ENCODE data around the gene EMID1. TPM values are rescaled to one million over a fixed set of nuclear protein-coding genes. Genes with fewer than 3 reads are reported as not detected.

The EMID1 gene
- total RNA-seq, 1 experiment from 2014 or later, result 1.1 TPM

- peaks cover 27% of the 10 kb centered on the region for H3K79me2 ChIP-seq (ENCODE audit: low read depth)
- no peak overlapping the region for H3K4me3 ChIP-seq
Measured at GRCh38 chr22:29290061-29290460, 84.4 kb downstream of the EMID1 start.

GRCh38 chr22:29291215-29291614, 85.5 kb downstream of the EMID1 start:
- Histone ChIP-seq H3K27me3 (ENCODE audit: insufficient read depth, low read depth) (no peaks in the 10 kb centered on the region), H4K20me1 (ENCODE audit: insufficient read depth) (peaks cover 84% of the 10 kb centered on the region), H3K9me3 (ENCODE audit: insufficient read depth, low read depth) (no peaks in the 10 kb centered on the region), H3F3A (ENCODE audit: insufficient read depth, low read depth) (peaks cover 79% of the 10 kb centered on the region), H3K4me1 (replicated peaks; ENCODE audit: insufficient read depth) (no peaks in the 10 kb centered on the region), H2AFZ (no peak overlapping the region), H3K4me3 (no peak overlapping the region), H3K79me2 (ENCODE audit: low read depth) (peaks cover 23% of the 10 kb centered on the region), H3K27ac (no peak overlapping the region), H3K4me2 (no peak overlapping the region), H3K9me2 (ENCODE audit: insufficient read depth) (no peaks in the 10 kb centered on the region), H3K36me3 (ENCODE audit: low read depth) (peaks cover 84% of the 10 kb centered on the region)
- TF ChIP-seq CTCF (conservative IDR thresholded peaks at IDR 0.05) (no peak), EZH2 (IDR thresholded peaks at IDR 0.05; ENCODE audit: low read depth) (no peak)
- ChIA-PET CTCF (no interaction called here), POLR2A (ENCODE audit: unreplicated experiment) (no interaction called here)
- no peak for DNase-seq
- BruUV-seq (replicated peaks), result no TSS peak
- intact Hi-C loops (cut with micrococcal nuclease; ENCODE audit: unreplicated experiment), result no loop called here

More at GRCh38 chr22:29290061-29290460, 84.4 kb downstream of the EMID1 start:
- ChIA-PET CTCF (no interaction called here), POLR2A (ENCODE audit: unreplicated experiment) (no interaction called here)
- TF ChIP-seq EZH2 (IDR thresholded peaks at IDR 0.05; ENCODE audit: low read depth) (no peak), CTCF (conservative IDR thresholded peaks at IDR 0.05) (no peak)
- H3K9me2 ChIP-seq (ENCODE audit: insufficient read depth), result no peaks in the 10 kb centered on the region
- H3K27ac ChIP-seq, result no peak overlapping the region
- no peaks in the 10 kb centered on the region for H3K27me3 ChIP-seq (ENCODE audit: insufficient read depth, low read depth)
- H3K36me3 ChIP-seq (ENCODE audit: low read depth), result peaks cover 82% of the 10 kb centered on the region
- no TSS peak for BruUV-seq (replicated peaks)
- H3K4me2 ChIP-seq, result no peak overlapping the region
- DNase-seq, result no peak
- no peak overlapping the region for H2AFZ ChIP-seq
- peaks cover 84% of the 10 kb centered on the region for H4K20me1 ChIP-seq (ENCODE audit: insufficient read depth)
- intact Hi-C loops (cut with micrococcal nuclease; ENCODE audit: unreplicated experiment), result no loop called here
- H3F3A ChIP-seq (ENCODE audit: insufficient read depth, low read depth), result peaks cover 74% of the 10 kb centered on the region
- H3K9me3 ChIP-seq (ENCODE audit: insufficient read depth, low read depth), result no peaks in the 10 kb centered on the region
- H3K4me1 ChIP-seq (replicated peaks; ENCODE audit: insufficient read depth), result no peaks in the 10 kb centered on the region

- H3K27ac ChIP-seq, result no peak overlapping the region
- CTCF ChIA-PET, result no interaction called here
- DNase-seq, result no peak
- POLR2A ChIA-PET (ENCODE audit: unreplicated experiment), result no interaction called here
- peaks cover 17% of the 10 kb centered on the region for H3K79me2 ChIP-seq (ENCODE audit: low read depth)
- no peak overlapping the region for H2AFZ ChIP-seq
- no peaks in the 10 kb centered on the region for H3K9me3 ChIP-seq (ENCODE audit: insufficient read depth, low read depth)
- BruUV-seq (replicated peaks), result no TSS peak
- H3F3A ChIP-seq (ENCODE audit: insufficient read depth, low read depth), result peaks cover 84% of the 10 kb centered on the region
- no peak overlapping the region for H3K4me2 ChIP-seq
- H3K4me3 ChIP-seq, result no peak overlapping the region
- intact Hi-C loops (cut with micrococcal nuclease; ENCODE audit: unreplicated experiment), result no loop called here
- TF ChIP-seq CTCF (conservative IDR thresholded peaks at IDR 0.05) (no peak), EZH2 (IDR thresholded peaks at IDR 0.05; ENCODE audit: low read depth) (no peak)
- H3K4me1 ChIP-seq (replicated peaks; ENCODE audit: insufficient read depth), result no peaks in the 10 kb centered on the region
- H4K20me1 ChIP-seq (ENCODE audit: insufficient read depth), result peaks cover 83% of the 10 kb centered on the region
- peaks cover 81% of the 10 kb centered on the region for H3K36me3 ChIP-seq (ENCODE audit: low read depth)
- H3K9me2 ChIP-seq (ENCODE audit: insufficient read depth), result no peaks in the 10 kb centered on the region
- H3K27me3 ChIP-seq (ENCODE audit: insufficient read depth, low read depth), result no peaks in the 10 kb centered on the region
Measured at GRCh38 chr22:29292379-29292778, 86.7 kb downstream of the EMID1 start.

Data from PC-9 (cell line).